Hematopoietic multipotent progenitor cell (in vitro differentiated cells): ENCODE results near the gene SMIM35. TPM values are rescaled to one million over a fixed set of nuclear protein-coding genes. Genes with fewer than 3 reads are reported as not detected.
"Not testable (repeated sequence)": the region's sequence is repeated elsewhere in the genome, so short reads cannot be mapped to it uniquely, and the experiment has no call there.

Source experiments
- DNase-seq, 3 donors: peaks; one replicate each; pipeline ENCODE4 v3.0.0-alpha.2; 2011 to 2015; ENCODE audit warnings: low read depth in 2 of 3, low spot score in 2 of 3
- total RNA-seq: library from RNA; depleted of rRNA; stranded (reverse); fragments of >200 nt; gene quantifications from one replicate; pipeline ENCODE4 v1.2.3, GENCODE V29; 2012

The SMIM35 gene
- total RNA-seq, 1 donor, result under 0.01 TPM

- DNase-seq, result no peak
Observed at GRCh38 chr11:118082880-118083552, 3.7 kb downstream of the SMIM35 start.

GRCh38 chr11:118081241-118081958, 5.4 kb downstream of the SMIM35 start:
- no peak for DNase-seq

GRCh38 chr11:118080296-118080695, 6.5 kb downstream of the SMIM35 start:
- DNase-seq, result no peak

GRCh38 chr11:118079491-118079890, 7.3 kb downstream of the SMIM35 start:
- no peak for DNase-seq

- DNase-seq, result no peak
Observed at GRCh38 chr11:118078911-118079411, 7.8 kb downstream of the SMIM35 start.

- DNase-seq, result no peak
Observed at GRCh38 chr11:118076754-118077281, 9.9 kb downstream of the SMIM35 start, which contains the start of gene TMPRSS4. TSS of gene TMPRSS4 (plus strand) at chr11:118077078. CDS start at chr11:118077303, 225 bp downstream.

- DNase-seq, result no peak
Observed at GRCh38 chr11:118074785-118075184, 12.0 kb downstream of the SMIM35 start.

- no peak for DNase-seq
Observed at GRCh38 chr11:118074091-118074685, 12.6 kb downstream of the SMIM35 start.

GRCh38 chr11:118073554-118073953, 13.2 kb downstream of the SMIM35 start:
- DNase-seq, result no peak

GRCh38 chr11:118071416-118072030, 15.2 kb downstream of the SMIM35 start:
- no peak for DNase-seq

GRCh38 chr11:118068945-118069612, 17.7 kb downstream of the SMIM35 start:
- no peak for DNase-seq

GRCh38 chr11:118068206-118068944, 18.4 kb downstream of the SMIM35 start:
- DNase-seq, result no peak

- DNase-seq, result no peak
Observed at GRCh38 chr11:118067006-118067405, 19.8 kb downstream of the SMIM35 start.

- DNase-seq, result no peak
Observed at GRCh38 chr11:118065384-118065783, 21.4 kb downstream of the SMIM35 start.

GRCh38 chr11:118064956-118065355, 21.8 kb downstream of the SMIM35 start:
- no peak for DNase-seq

- not testable (repeated sequence) for DNase-seq
Observed at GRCh38 chr11:118062631-118063030, 24.1 kb downstream of the SMIM35 start.

GRCh38 chr11:118062181-118062580, 24.6 kb downstream of the SMIM35 start:
- DNase-seq, result not testable (repeated sequence)

- no peak for DNase-seq
Observed at GRCh38 chr11:118061586-118062125, 25.1 kb downstream of the SMIM35 start.

- no peak for DNase-seq
Observed at GRCh38 chr11:118060869-118061268, 25.9 kb downstream of the SMIM35 start.
